Measurements from ENCODE around the gene ZNF609.

DNA sequence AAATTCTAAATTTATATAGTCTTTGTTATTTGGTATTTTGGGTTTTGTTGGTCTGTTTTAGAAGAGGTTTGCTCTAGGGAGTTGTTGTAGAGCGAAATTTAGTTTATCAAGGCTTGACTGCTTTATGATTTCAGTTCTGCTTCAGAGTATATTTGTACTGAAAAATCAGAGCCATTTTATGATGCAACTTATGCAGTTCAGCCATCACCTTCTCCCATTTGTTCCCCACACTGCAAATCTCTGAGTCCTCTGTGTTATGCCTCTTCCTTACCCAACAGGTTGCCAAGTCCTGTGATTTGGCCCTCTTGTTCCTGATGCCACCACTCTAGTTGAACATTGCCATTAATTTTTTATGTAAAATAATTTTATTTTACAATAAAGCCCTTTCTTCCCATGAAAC is 140.4 kb downstream of the ZNF609 start:
- TF ChIP-seq, protein P1, sequence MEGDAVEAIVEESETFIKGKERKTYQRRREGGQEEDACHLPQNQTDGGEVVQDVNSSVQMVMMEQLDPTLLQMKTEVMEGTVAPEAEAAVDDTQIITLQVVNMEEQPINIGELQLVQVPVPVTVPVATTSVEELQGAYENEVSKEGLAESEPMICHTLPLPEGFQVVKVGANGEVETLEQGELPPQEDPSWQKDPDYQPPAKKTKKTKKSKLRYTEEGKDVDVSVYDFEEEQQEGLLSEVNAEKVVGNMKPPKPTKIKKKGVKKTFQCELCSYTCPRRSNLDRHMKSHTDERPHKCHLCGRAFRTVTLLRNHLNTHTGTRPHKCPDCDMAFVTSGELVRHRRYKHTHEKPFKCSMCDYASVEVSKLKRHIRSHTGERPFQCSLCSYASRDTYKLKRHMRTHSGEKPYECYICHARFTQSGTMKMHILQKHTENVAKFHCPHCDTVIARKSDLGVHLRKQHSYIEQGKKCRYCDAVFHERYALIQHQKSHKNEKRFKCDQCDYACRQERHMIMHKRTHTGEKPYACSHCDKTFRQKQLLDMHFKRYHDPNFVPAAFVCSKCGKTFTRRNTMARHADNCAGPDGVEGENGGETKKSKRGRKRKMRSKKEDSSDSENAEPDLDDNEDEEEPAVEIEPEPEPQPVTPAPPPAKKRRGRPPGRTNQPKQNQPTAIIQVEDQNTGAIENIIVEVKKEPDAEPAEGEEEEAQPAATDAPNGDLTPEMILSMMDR (IDR thresholded peaks at IDR 0.05): no peak
- TF ChIP-seq POLR2AphosphoS5 (IDR thresholded peaks at IDR 0.05) (no peak), POLR2A (IDR thresholded peaks at IDR 0.05) (no peak)

All from suprapubic skin (tissue), 4 donors.